HG03045 (cell line): ENCODE results near the gene PKLR.

Experiments used
- ATAC-seq: cut with Tn5 transposase; IDR thresholded peaks from one replicate; pipeline ENCODE4 v1.9.1; 2021; ENCODE audit warnings: mild to moderate bottlenecking, moderate library complexity; ENCODE audit not compliant: unreplicated experiment

Gene PKLR

GRCh38 chr1:155286544-155286943 is 14.7 kb downstream of the PKLR start:
- no peak for ATAC-seq

GRCh38 chr1:155285631-155286044 is 15.6 kb downstream of the PKLR start:
- ATAC-seq = no peak

- no peak for ATAC-seq
Measured at GRCh38 chr1:155285063-155285462, 16.2 kb downstream of the PKLR start.

GRCh38 chr1:155284476-155284875 is 16.8 kb downstream of the PKLR start:
- no peak for ATAC-seq

- no peak for ATAC-seq
Measured at GRCh38 chr1:155282488-155283091, 18.6 kb downstream of the PKLR start.

- no peak for ATAC-seq
Measured at GRCh38 chr1:155279268-155279667, 22.0 kb downstream of the PKLR start.

GRCh38 chr1:155278689-155279160 is 22.5 kb downstream of the PKLR start:
- no peak for ATAC-seq

- no peak for ATAC-seq
Measured at GRCh38 chr1:155277902-155278688, 23.1 kb downstream of the PKLR start.

GRCh38 chr1:155277070-155277901 is 24.0 kb downstream of the PKLR start, which contains the start of gene HCN3:
Gene HCN3, plus strand, starts transcription at chr1:155277463. Its CDS starts 128 bp downstream, at chr1:155277591.
- peak; percentile 71 for ATAC-seq

GRCh38 chr1:155273343-155274245 is 27.6 kb downstream of the PKLR start, which contains the start of gene CLK2:
Gene CLK2, minus strand, starts transcription at chr1:155273504. Its CDS starts 2,527 bp downstream, at chr1:155270977.
- peak; percentile 83 for ATAC-seq

- peak; percentile 23 for ATAC-seq
Measured at GRCh38 chr1:155272466-155273342, 28.5 kb downstream of the PKLR start.

- ATAC-seq = no peak
Measured at GRCh38 chr1:155269381-155269780, 31.9 kb downstream of the PKLR start.

- no peak for ATAC-seq
Measured at GRCh38 chr1:155268630-155269029, 32.6 kb downstream of the PKLR start.

GRCh38 chr1:155267373-155267772 is 33.9 kb downstream of the PKLR start:
- ATAC-seq = no peak

GRCh38 chr1:155266553-155266952 is 34.7 kb downstream of the PKLR start:
- no peak for ATAC-seq

GRCh38 chr1:155263067-155263466 is 38.2 kb downstream of the PKLR start:
- no peak for ATAC-seq

- ATAC-seq = peak; percentile 90
Measured at GRCh38 chr1:155261852-155262673, 39.2 kb downstream of the PKLR start, which contains the start of gene SCAMP3. Gene SCAMP3, minus strand, starts transcription at chr1:155262360. Its CDS starts 209 bp downstream, at chr1:155262151.

- ATAC-seq = peak; percentile 4
Measured at GRCh38 chr1:155261493-155261851, 39.8 kb downstream of the PKLR start.
